H1 (cell line): ENCODE measurements around the gene CHST8. TPM values are rescaled to one million over a fixed set of nuclear protein-coding genes. Genes with fewer than 3 reads are reported as not detected.

Source experiments
- CTCF ChIA-PET: fragments of 300-600 bp; sonication (Branson Sonifier 250); formaldehyde crosslinking; loops from one replicate; lab custom pipeline; 2021; ENCODE audit not compliant: partially characterized antibody; lab: Charles Lee
- POLR2A ChIA-PET: fragments of 300-600 bp; sonication (Branson Sonifier 250); formaldehyde crosslinking; loops from one replicate; lab custom pipeline; 2021; ENCODE audit warnings: inconsistent platforms; ENCODE audit not compliant: partially characterized antibody; lab: Charles Lee
- DNase-seq, 2 experiments: peaks; one replicate each; pipeline versions ENCODE4 v3.0.0 to v3.0.0-alpha.2; 2010 to 2022; ENCODE audit warnings: low spot score in 2 of 2, low read depth in 1 of 2, mixed read lengths in 1 of 2
- FAIRE-seq: peaks from 2 replicates; lab custom pipeline; 2011; peaks lifted over from hg19 to GRCh38; lab: Jason Lieb, UNC
- H2AFZ ChIP-seq: 2 replicates; pipeline ENCODE4 v1.8.1; 2012; ENCODE audit warnings: low read length, inconsistent platforms
- H2AK5ac ChIP-seq: 2 replicates; pipeline ENCODE4 v1.6.1; 2013; ENCODE audit warnings: low read depth, low read length
- H2BK120ac ChIP-seq: replicated peaks from 2 replicates; pipeline ENCODE3; 2013; ENCODE audit warnings: low read depth, low read length, inconsistent platforms
- H2BK12ac ChIP-seq: 2 replicates; pipeline ENCODE4 v1.6.1; 2013; ENCODE audit warnings: low read depth, low read length
- H2BK15ac ChIP-seq: 2 replicates; pipeline ENCODE4 v1.6.1; 2013; ENCODE audit warnings: low read length
- H2BK20ac ChIP-seq: 2 replicates; pipeline ENCODE4 v1.6.1; 2013; ENCODE audit warnings: low read length
- H2BK5ac ChIP-seq: 2 replicates; pipeline ENCODE4 v1.6.1; 2013; ENCODE audit warnings: low read depth, low read length
- H3K14ac ChIP-seq: 2 replicates; pipeline ENCODE4 v1.6.1; 2013; ENCODE audit warnings: inconsistent platforms; ENCODE audit not compliant: insufficient read length
- H3K18ac ChIP-seq: 2 replicates; pipeline ENCODE4 v1.6.1; 2013; ENCODE audit warnings: low read length; ENCODE audit errors: extremely low read depth
- H3K23ac ChIP-seq: 2 replicates; pipeline ENCODE4 v1.6.1; 2013; ENCODE audit warnings: inconsistent platforms; ENCODE audit not compliant: insufficient read length
- H3K23me2 ChIP-seq: 2 replicates; pipeline ENCODE4 v1.6.1; 2013; ENCODE audit warnings: low read depth, low read length
- H3K27ac ChIP-seq: 2 replicates; pipeline ENCODE4 v1.6.1; 2011; ENCODE audit warnings: low read depth, low read length, inconsistent platforms
- H3K27me3 ChIP-seq, 4 experiments: replicated peaks in 1 of 4; 1 replicate in 1 of 4; 2 replicates in 3 of 4; pipeline versions ENCODE4 v1.6.1 to v1.8.1; 2011 to 2013; ENCODE audit warnings: low read length in 3 of 4, mild to moderate bottlenecking in 3 of 4, inconsistent platforms in 2 of 4, mixed read lengths in 2 of 4, moderate library complexity in 1 of 4; ENCODE audit not compliant: control insufficient read depth in 3 of 4, insufficient read depth in 3 of 4; ENCODE audit errors: extremely low read depth in 1 of 4
- H3K36me3 ChIP-seq, 4 experiments: 2 replicates each; pipeline versions ENCODE4 v1.6.1 to v1.8.1; 2011 to 2013; ENCODE audit warnings: mild to moderate bottlenecking in 4 of 4, low read length in 3 of 4, moderate library complexity in 2 of 4, control low read depth in 1 of 4, inconsistent platforms in 1 of 4; ENCODE audit not compliant: insufficient read depth in 4 of 4, control insufficient read depth in 2 of 4
- H3K4ac ChIP-seq: replicated peaks from 2 replicates; pipeline ENCODE3; 2013; ENCODE audit warnings: low read length, low read depth, mixed read lengths, inconsistent platforms; ENCODE audit not compliant: insufficient read length
- H3K4me1 ChIP-seq, 4 experiments: replicated peaks in 1 of 4; 1 replicate in 1 of 4; 2 replicates in 3 of 4; pipeline versions ENCODE4 v1.6.1 to v1.8.1; 2011 to 2013; ENCODE audit warnings: low read length in 3 of 4, inconsistent platforms in 2 of 4, mixed read lengths in 1 of 4; ENCODE audit not compliant: insufficient read depth in 4 of 4, control insufficient read depth in 3 of 4
- H3K4me2 ChIP-seq, 2 experiments: 2 replicates each; pipeline versions ENCODE4 v1.6.1 to v1.8.1; 2011 to 2013; ENCODE audit warnings: low read depth in 2 of 2, low read length in 2 of 2, control low read depth in 1 of 2, inconsistent platforms in 1 of 2, mild to moderate bottlenecking in 1 of 2; ENCODE audit not compliant: insufficient read depth in 1 of 2
- H3K4me3 ChIP-seq, 4 experiments: fragments of 200-600, 300-600 bp in 1 of 4; sonication (generic), shearing (Covaris generic), sonication (Bioruptor Twin) in 1 of 4; 2 replicates each; pipeline versions ENCODE4 v1.5.1 to v1.8.1; 2011 to 2016; ENCODE audit warnings: low read length in 4 of 4, low read depth in 3 of 4, control low read depth in 2 of 4, inconsistent platforms in 2 of 4, mild to moderate bottlenecking in 2 of 4, mixed read lengths in 1 of 4, moderate library complexity in 1 of 4; ENCODE audit not compliant: insufficient read depth in 2 of 4; ENCODE audit errors: extremely low read depth in 1 of 4
- H3K56ac ChIP-seq: replicated peaks from 2 replicates; pipeline ENCODE3; 2013; ENCODE audit warnings: low read depth, mild to moderate bottlenecking, mixed read lengths, low read length, inconsistent platforms; ENCODE audit not compliant: insufficient read length
- H3K79me1 ChIP-seq: 2 replicates; pipeline ENCODE4 v1.6.1; 2013; ENCODE audit warnings: low read depth, low read length, control low read depth
- H3K79me2 ChIP-seq, 2 experiments: 2 replicates each; pipeline versions ENCODE4 v1.6.1 to v1.8.1; 2012 to 2013; ENCODE audit warnings: low read length in 2 of 2, mild to moderate bottlenecking in 2 of 2, inconsistent platforms in 1 of 2; ENCODE audit not compliant: insufficient read depth in 2 of 2, control insufficient read depth in 1 of 2
- H3K9ac ChIP-seq, 4 experiments: replicated peaks in 1 of 4; 1 replicate in 1 of 4; 2 replicates in 3 of 4; pipeline versions ENCODE4 v1.6.1 to v1.8.1; 2011 to 2013; ENCODE audit warnings: low read depth in 3 of 4, low read length in 3 of 4, control low read depth in 2 of 4, mild to moderate bottlenecking in 2 of 4, moderate library complexity in 2 of 4, inconsistent platforms in 1 of 4; ENCODE audit errors: extremely low read depth in 1 of 4
- H3K9me3 ChIP-seq, 2 experiments: 2 replicates each; pipeline versions ENCODE4 v1.6.1 to v1.8.1; 2012 to 2013; ENCODE audit warnings: mild to moderate bottlenecking in 2 of 2, moderate library complexity in 2 of 2, control low read depth in 1 of 2, inconsistent platforms in 1 of 2, low read depth in 1 of 2, low read length in 1 of 2, mixed read lengths in 1 of 2; ENCODE audit not compliant: insufficient read depth in 2 of 2
- H4K20me1 ChIP-seq, 2 experiments: replicated peaks in 1 of 2; 2 replicates each; pipeline versions ENCODE3 to v1.8.1; 2011 to 2013; ENCODE audit warnings: inconsistent platforms in 2 of 2, low read length in 2 of 2, mild to moderate bottlenecking in 1 of 2; ENCODE audit not compliant: insufficient read depth in 2 of 2, control insufficient read depth in 1 of 2
- H4K5ac ChIP-seq: 2 replicates; pipeline ENCODE4 v1.6.1; 2013; ENCODE audit warnings: low read length, low read depth, mixed read lengths, inconsistent platforms; ENCODE audit not compliant: insufficient read length
- H4K8ac ChIP-seq: 2 replicates; pipeline ENCODE4 v1.8.0; 2013; ENCODE audit warnings: mild to moderate bottlenecking, moderate library complexity, low read length, inconsistent platforms; ENCODE audit not compliant: insufficient read depth; ENCODE audit errors: extremely low read depth
- H4K91ac ChIP-seq: replicated peaks from 2 replicates; pipeline ENCODE3; 2013; ENCODE audit warnings: low read length, mixed read lengths, inconsistent platforms; ENCODE audit not compliant: insufficient read length
- JUN ChIP-seq: IDR thresholded peaks from 2 replicates; pipeline ENCODE4 v1.6.1; 2011; ENCODE audit warnings: low read depth, mild to moderate bottlenecking, improper control_type of control experiment, low read length
- KDM4A ChIP-seq: IDR thresholded peaks from one replicate; pipeline ENCODE4 v1.7.1; 2012; ENCODE audit warnings: low read depth, mild to moderate bottlenecking, moderate library complexity, low read length, inconsistent platforms; ENCODE audit not compliant: severe bottlenecking
- RFX5 ChIP-seq: IDR thresholded peaks from 2 replicates; pipeline ENCODE4 v1.6.1; 2011; ENCODE audit warnings: low read depth, low read length, improper control_type of control experiment, borderline replicate concordance
- RXRA ChIP-seq: IDR thresholded peaks from 2 replicates; pipeline ENCODE4 v1.6.1; 2011; ENCODE audit warnings: low read depth, mild to moderate bottlenecking, low read length, moderate library complexity; ENCODE audit not compliant: insufficient read depth
- WGBS, 2 experiments: shearing (Covaris generic) in 1 of 2; methylation state at CpG; one replicate each; pipeline versions ENCODE4 v1.1.6 to v1.1.7; 2013 to 2015; ENCODE audit warnings: low lambda C conversion rate in 2 of 2, mixed read lengths in 2 of 2, inconsistent platforms in 1 of 2, low coverage in 1 of 2, missing lambda C conversion rate in 1 of 2; ENCODE audit not compliant: insufficient replicate concordance in 2 of 2, insufficient coverage in 1 of 2, insufficient read length in 1 of 2; ENCODE audit errors: extremely low coverage in 1 of 2, missing lambda C conversion rate in 1 of 2; 5-methylcytosine and 5-hydroxymethylcytosine counted together
- polyA plus RNA-seq, 7 experiments: library from polyadenylated mRNA; depleted of rRNA in 3 of 7; stranded (reverse) in 5 of 7; unstranded in 2 of 7; fragments of >200 nt in 5 of 7; fragments of 200-250 nt in 2 of 7; gene quantifications; 1 replicate in 5 of 7; 2 replicates in 1 of 7; 4 replicates in 1 of 7; pipeline versions ENCODE4 v1.2.1 to v1.2.3, GENCODE V29; 2011 to 2013; ENCODE audit warnings: missing spikeins in 2 of 7, mixed read lengths in 2 of 7
- total RNA-seq: library from RNA; stranded (reverse); fragmentation: NEBNext Ultra II Directional; extraction: Animal tissue kit (Norgen Biotek cat#: 25700); gene quantifications from 2 replicates; pipeline ENCODE4 v1.2.1, GENCODE V29; 2021

The CHST8 gene
- total and polyA plus RNA-seq, 2 of the 8 experiments (the other 6 are each of a cell fraction or from before 2014, with no cell fraction given) = 10.8 to 28.2 TPM

- no peaks in the 10 kb centered on the region for H3K79me2 ChIP-seq
- H3K4me3 ChIP-seq = no peak overlapping the region
- no peak overlapping the region for H3K27ac ChIP-seq
- no peak overlapping the region for H3K56ac ChIP-seq
- DNase-seq (no peak), FAIRE-seq (no peak)
- no peak overlapping the region for H2BK5ac ChIP-seq
- no peak overlapping the region for H3K23ac ChIP-seq
- CTCF ChIA-PET = interaction anchor here (1.1 kb wide), 1 partner anchor 44 kb away, joined by 3 read pairs; no protein-coding TSS in a partner anchor
- H3K14ac ChIP-seq = no peak overlapping the region
- peaks cover 0 to 20% of the 10 kb centered on the region in 2 experiments for H4K20me1 ChIP-seq
- no peak for TF ChIP-seq RFX5
- no peak for TF ChIP-seq RXRA
- no peak for TF ChIP-seq KDM4A
- TF ChIP-seq JUN = no peak
- H3K79me1 ChIP-seq = peaks cover 7% of the 10 kb centered on the region
- H3K4me2 ChIP-seq = no peak overlapping the region
- WGBS, 2 experiments = 79% methylated on average over 3 of the region's 3 CpGs; no CpG with 5 or more reads in 1 of the 2 experiments
- H2AFZ ChIP-seq = no peak overlapping the region
- no peak overlapping the region for H4K91ac ChIP-seq
- H3K4me1 ChIP-seq = peaks cover 0 to 3% (median 1%) of the 10 kb centered on the region in 4 experiments; a peak in 1 of 7 replicates
- no peak overlapping the region for H3K18ac ChIP-seq
- no peak overlapping the region for H2BK120ac ChIP-seq
- POLR2A ChIA-PET = interaction anchor here (1.4 kb wide), 1 partner anchor 99 kb away, joined by 3 read pairs; no protein-coding TSS in a partner anchor
- H3K27me3 ChIP-seq = no peaks in the 10 kb centered on the region
- peaks cover 13% of the 10 kb centered on the region; the same call in 1 of the 2 replicates for H3K23me2 ChIP-seq
- no peak overlapping the region for H3K9ac ChIP-seq
- H3K36me3 ChIP-seq = no peaks in the 10 kb centered on the region
- H2BK20ac ChIP-seq = no peak overlapping the region
- no peak overlapping the region for H2AK5ac ChIP-seq
- no peak overlapping the region for H2BK12ac ChIP-seq
- no peaks in the 10 kb centered on the region for H3K9me3 ChIP-seq
- no peak overlapping the region for H4K5ac ChIP-seq
- H4K8ac ChIP-seq = no peak overlapping the region
- no peak overlapping the region for H2BK15ac ChIP-seq
- H3K4ac ChIP-seq = no peak overlapping the region
Observed at GRCh38 chr19:33723512-33723911, 101.8 kb downstream of the CHST8 start.
